A375 (cell line): ENCODE measurements around the gene KRT71. TPM values are rescaled to one million over a fixed set of nuclear protein-coding genes. Genes with fewer than 3 reads are reported as not detected.

ENCODE experiments used
- total RNA-seq: library from RNA; depleted of rRNA; stranded (reverse); fragments of >200 nt; shearing (Covaris generic); gene quantifications from 2 replicates; pipeline ENCODE4 v1.2.3, GENCODE V29; 2014; rRNA removed

The KRT71 gene
- not detected in 2 replicates for total RNA-seq

DNA sequence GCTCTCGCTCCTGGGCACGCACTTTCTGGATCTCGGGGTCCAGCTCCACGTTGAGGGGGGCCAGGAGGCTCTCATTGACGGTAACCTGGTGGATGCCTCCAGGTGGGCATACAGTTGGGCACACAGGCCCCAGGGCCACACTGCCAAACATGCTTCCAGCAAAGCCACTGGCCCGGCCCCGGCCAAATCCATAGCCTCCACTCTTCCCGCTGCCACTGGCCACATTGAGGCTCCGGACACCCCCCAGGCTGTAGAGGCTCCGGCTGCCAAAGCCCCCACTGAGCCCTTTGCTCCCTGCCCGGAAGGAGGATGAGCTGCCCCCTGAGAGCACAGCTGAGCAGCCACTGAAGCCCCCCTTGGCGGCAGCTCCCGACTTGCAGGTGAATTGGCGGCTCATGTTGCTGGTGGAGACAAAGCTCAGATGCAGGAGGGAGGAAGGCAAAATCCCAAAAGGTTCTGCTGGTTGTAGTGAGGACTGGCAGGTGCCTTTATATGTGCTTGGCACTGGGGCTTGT is at the start of gene KRT71:
Gene KRT71, minus strand, starts transcription at position 465 of the 515 bp plus-strand sequence. Its CDS starts 68 bp downstream, at position 397.

DNA sequence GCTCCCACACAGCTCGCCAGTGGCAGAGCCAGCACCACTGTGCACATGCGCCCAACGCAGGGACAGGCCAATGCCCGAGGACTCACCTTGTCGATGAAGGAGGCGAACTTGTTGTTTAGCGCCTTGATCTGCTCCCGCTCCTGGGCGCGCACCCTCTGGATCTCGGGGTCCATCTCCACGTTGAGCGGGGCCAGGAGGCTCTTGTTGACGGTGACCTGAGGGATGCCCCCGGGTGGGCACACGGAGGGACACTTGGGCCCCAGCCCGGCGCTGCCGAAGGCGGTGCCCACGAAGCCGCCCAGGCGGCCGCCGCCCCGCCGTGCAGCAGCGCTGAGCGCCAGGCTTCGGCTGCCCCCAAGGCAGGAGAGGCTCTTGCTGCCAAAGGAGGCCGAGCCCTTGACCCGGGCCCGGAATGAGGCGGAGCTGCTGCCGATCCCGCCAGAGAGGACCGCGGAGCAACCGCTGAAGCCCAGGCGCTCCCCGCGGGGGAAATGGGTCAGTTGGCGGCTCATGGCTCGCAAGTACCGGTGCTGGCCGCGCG is 48.1 kb upstream of the KRT71 start, which contains the start of gene KRT72:
Gene KRT72, minus strand, starts transcription at position 523 of the 541 bp plus-strand sequence. Its CDS starts 11 bp downstream, at position 512.

DNA sequence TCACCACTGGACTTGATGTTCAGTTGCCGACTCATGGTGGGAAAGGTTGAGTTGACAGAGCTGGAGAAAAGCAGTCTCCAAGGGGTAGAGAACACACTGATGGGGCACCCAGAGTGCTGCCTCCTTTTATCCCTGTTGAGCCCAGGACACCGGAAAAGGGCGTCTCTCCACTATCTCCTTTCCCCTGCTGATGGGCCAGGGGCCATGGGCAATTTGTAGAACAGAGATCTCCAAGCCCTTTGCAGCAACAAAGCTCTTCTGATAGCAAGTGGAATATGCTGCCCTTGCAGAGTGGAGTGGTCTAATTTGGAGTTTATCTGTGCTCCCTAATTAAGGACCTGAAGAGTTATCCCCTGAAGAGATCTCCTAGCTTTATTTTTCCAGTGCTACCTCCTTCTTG is 20.8 kb upstream of the KRT71 start, which contains the start of gene KRT74:
Gene KRT74, minus strand, starts transcription at position 101 of the 400 bp plus-strand sequence. Its CDS starts 66 bp downstream, at position 35.

DNA sequence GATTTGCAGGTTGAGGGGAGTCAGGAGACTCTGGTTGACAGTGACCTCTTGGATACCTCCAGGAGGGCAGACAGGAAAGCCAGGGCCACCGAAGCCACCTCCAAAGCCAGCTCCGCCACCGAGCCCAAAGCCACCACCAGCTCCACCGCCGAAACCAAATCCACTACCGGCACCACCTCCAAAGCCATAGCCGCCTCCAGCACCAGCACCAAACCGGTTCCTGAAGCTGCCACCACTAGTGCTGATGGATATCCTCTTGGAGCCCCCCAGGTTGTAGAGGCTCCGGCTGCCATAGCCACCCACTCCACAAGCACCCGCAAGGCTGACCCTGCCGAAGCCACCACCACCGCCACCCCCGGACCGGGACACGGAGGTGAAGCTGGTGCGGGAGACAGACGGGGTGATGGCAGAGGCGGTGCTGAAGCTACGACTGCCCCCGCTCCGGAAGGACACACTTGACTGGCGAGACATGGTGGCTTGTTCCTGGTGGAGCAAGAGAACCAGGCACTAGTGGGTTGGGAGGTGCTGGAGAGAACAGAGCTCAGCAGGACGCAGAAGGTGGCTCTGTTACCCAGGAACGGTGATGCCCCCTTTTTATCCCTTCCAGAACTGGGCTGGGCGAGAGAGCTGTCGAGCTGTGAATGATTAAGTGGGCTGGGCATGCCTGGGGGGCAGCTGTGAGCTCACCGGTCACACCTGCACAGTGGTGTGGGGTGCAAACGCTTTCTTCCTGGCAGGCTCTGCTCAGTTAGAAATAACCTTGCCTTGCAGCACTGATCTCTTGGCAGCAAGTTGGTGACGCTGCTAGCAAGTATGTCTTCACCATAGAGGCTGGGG is 32.9 kb downstream of the KRT71 start, which contains the start of gene KRT5:
Gene KRT5, minus strand, starts transcription at position 569 of the 837 bp plus-strand sequence. Its CDS starts 98 bp downstream, at position 471.

Other genes starting within 250 kb of the KRT71 start
- 0.08 and 0.19 TPM in 2 replicates for gene KRT83, start 231.7 kb downstream of the KRT71 start, total RNA-seq
- gene KRT85, start 185.7 kb downstream of the KRT71 start, total RNA-seq: not detected in 2 replicates
- not detected in 2 replicates for gene KRT84, start 167.5 kb downstream of the KRT71 start, total RNA-seq
- gene KRT82, start 146.8 kb downstream of the KRT71 start, total RNA-seq: not detected in 2 replicates
- gene KRT75, start 118.8 kb downstream of the KRT71 start, total RNA-seq: 0.19 TPM in 1 of 2 replicates, not detected in the other
- 1.2 and 2.0 TPM in 2 replicates for gene KRT6B, start 101.0 kb downstream of the KRT71 start, total RNA-seq
- not detected in 2 replicates for gene KRT6C, start 79.3 kb downstream of the KRT71 start, total RNA-seq
- gene KRT6A, start 59.9 kb downstream of the KRT71 start, total RNA-seq: 0.08 TPM in 1 of 2 replicates, not detected in the other
- not detected in 2 replicates for gene KRT5, start 32.8 kb downstream of the KRT71 start, total RNA-seq
- gene KRT74, start 20.7 kb upstream of the KRT71 start, total RNA-seq: not detected in 2 replicates
- not detected in 2 replicates for gene KRT72, start 48.3 kb upstream of the KRT71 start, total RNA-seq
- gene KRT73, start 65.4 kb upstream of the KRT71 start, total RNA-seq: not detected in 2 replicates
- gene KRT2, start 99.1 kb upstream of the KRT71 start, total RNA-seq: not detected in 2 replicates
- gene KRT1, start 127.3 kb upstream of the KRT71 start, total RNA-seq: not detected in 2 replicates
- gene KRT77, start 150.4 kb upstream of the KRT71 start, total RNA-seq: not detected in 2 replicates
- gene KRT76, start 224.2 kb upstream of the KRT71 start, total RNA-seq: 0.19 TPM in 1 of 2 replicates, not detected in the other
- gene KRT3, start 243.0 kb upstream of the KRT71 start, total RNA-seq: not detected in 2 replicates